ENCODE measurements around the gene S100PBP. TPM values are rescaled to one million over a fixed set of nuclear protein-coding genes. Genes with fewer than 3 reads are reported as not detected.

S100PBP gene
- polyA plus RNA-seq, 1 of the 3 experiments (the other 2 are of a cell fraction) = 13.2 TPM

DNA sequence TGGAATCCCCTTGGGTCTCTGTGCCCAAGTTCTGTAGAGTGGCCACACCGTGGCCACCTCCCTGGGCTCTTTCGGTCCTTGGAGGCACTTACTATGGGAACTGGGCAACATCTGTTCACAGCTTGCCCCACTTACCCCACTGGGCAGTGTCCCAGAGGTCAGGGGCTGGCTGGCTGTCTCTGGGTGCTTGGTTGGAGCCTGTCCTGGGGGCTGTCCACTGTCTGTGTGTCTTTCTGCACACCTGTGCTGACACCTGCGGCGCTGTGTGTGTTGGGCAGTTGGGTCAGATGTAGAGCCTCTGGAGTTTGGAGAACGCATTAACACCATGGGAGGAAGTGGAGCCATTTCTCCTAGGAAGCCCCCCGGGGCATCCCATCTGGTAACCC, 85.1 kb downstream of the S100PBP start:
- TF ChIP-seq NFIC (IDR thresholded peaks at IDR 0.05; ENCODE audit: borderline replicate concordance) = no peak
- TF ChIP-seq SIN3A (IDR thresholded peaks at IDR 0.05; ENCODE audit: borderline replicate concordance, low read depth, low read length) = no peak
- no peak for TF ChIP-seq TAF1 (IDR thresholded peaks at IDR 0.05; ENCODE audit: borderline replicate concordance, low read depth, low read length)
- TF ChIP-seq MEF2A (IDR thresholded peaks at IDR 0.05; ENCODE audit: borderline replicate concordance, low read depth) = no peak
- TF ChIP-seq TCF12 (IDR thresholded peaks at IDR 0.05) = no peak
- TF ChIP-seq, protein P1, sequence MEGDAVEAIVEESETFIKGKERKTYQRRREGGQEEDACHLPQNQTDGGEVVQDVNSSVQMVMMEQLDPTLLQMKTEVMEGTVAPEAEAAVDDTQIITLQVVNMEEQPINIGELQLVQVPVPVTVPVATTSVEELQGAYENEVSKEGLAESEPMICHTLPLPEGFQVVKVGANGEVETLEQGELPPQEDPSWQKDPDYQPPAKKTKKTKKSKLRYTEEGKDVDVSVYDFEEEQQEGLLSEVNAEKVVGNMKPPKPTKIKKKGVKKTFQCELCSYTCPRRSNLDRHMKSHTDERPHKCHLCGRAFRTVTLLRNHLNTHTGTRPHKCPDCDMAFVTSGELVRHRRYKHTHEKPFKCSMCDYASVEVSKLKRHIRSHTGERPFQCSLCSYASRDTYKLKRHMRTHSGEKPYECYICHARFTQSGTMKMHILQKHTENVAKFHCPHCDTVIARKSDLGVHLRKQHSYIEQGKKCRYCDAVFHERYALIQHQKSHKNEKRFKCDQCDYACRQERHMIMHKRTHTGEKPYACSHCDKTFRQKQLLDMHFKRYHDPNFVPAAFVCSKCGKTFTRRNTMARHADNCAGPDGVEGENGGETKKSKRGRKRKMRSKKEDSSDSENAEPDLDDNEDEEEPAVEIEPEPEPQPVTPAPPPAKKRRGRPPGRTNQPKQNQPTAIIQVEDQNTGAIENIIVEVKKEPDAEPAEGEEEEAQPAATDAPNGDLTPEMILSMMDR (IDR thresholded peaks at IDR 0.05) = no peak
- TF ChIP-seq GABPA (IDR thresholded peaks at IDR 0.05; ENCODE audit: low read depth) = no peak
- no peak for TF ChIP-seq EZH2phosphoT487 (IDR thresholded peaks at IDR 0.05; ENCODE audit: borderline replicate concordance, low read depth)
- TF ChIP-seq JUND (IDR thresholded peaks at IDR 0.05) = no peak
- no peak for TF ChIP-seq RAD21 (IDR thresholded peaks at IDR 0.05; ENCODE audit: low read length)
- Histone ChIP-seq H3K27ac (ENCODE audit: low read depth in 2 of 2, low read length in 1 of 2) (no peak overlapping the region), H3F3A (replicated peaks; ENCODE audit: insufficient read depth) (no peaks in the 10 kb centered on the region), H3K4me3 (ENCODE audit: low read depth in 2 of 2, low read length in 1 of 2) (no peak overlapping the region), H3K9ac (no peak overlapping the region), H3K36me3 (replicated peaks in 1 of 2; ENCODE audit: control insufficient read depth in 1 of 2, insufficient read depth in 2 of 2, low read length in 1 of 2) (no peaks in the 10 kb centered on the region), H3K27me3 (ENCODE audit: insufficient read depth) (peaks cover 7% of the 10 kb centered on the region; the same call in 1 of the 2 replicates), H3K9me3 (no peaks in the 10 kb centered on the region), H4K20me1 (ENCODE audit: insufficient read depth) (no peaks in the 10 kb centered on the region), H3K4me2 (no peak overlapping the region), H3K4me1 (ENCODE audit: control insufficient read depth in 1 of 2, insufficient read depth in 2 of 2, low read depth in 1 of 2, low read length in 1 of 2) (peaks cover 0 to 11% of the 10 kb centered on the region in 2 experiments; a peak in 1 of 4 replicates), H2AFZ (ENCODE audit: low read depth) (no peak overlapping the region), H3K79me2 (ENCODE audit: insufficient read depth) (no peaks in the 10 kb centered on the region), H3K9me2 (no peaks in the 10 kb centered on the region)
- WGBS (ENCODE audit: low lambda C conversion rate) = 28% methylated on average over 3 of the region's 6 CpGs
- POLR2A ChIA-PET = no interaction called here
- CTCF ChIA-PET = interaction anchor here (1.1 to 2.2 kb wide), 5 partner anchors 10 to 184 kb away, joined by 3 to 8 read pairs (median 3); no protein-coding TSS in a partner anchor
- DNase-seq = no peak

DNA sequence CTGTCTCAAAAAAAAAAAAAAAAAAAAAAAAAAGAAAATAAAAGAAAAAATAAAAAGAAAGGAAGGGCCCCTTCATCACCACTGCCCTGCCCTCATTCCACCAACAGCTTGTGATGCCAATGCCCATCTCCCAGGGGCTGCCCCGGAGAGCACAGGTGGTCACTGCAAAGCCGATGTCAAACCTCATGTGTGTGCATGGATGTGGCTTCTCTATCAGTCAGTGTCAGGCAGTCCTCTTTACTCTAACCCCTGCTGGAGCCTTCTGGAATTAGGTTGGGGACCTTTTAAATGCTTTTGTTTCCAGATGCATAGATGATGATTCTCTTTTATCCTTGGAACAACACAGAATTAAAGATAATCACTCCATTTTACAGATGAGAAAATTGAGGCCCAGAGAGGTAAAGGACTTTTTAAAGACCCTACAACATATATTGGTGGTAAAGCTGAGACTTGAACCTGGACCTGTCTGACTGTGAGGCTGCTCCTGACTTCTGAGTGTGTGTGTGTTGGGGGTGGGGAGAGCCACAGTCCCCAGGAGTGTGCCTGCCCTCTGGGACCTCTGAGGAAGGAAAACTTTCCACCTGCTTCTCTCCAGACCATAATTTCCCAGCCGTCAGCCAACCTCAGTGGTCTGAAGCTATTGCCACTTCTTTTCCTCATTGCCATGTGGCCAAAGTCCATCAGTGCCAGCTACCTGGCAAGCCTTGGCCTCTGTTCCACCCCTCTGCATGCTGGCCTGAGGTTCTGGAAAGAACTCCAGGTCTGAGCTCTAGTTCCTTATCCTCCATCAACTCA, 86.7 kb downstream of the S100PBP start:
- Histone ChIP-seq H3F3A (replicated peaks; ENCODE audit: insufficient read depth) (peaks cover 2% of the 10 kb centered on the region), H3K79me2 (ENCODE audit: insufficient read depth) (no peaks in the 10 kb centered on the region), H4K20me1 (ENCODE audit: insufficient read depth) (no peaks in the 10 kb centered on the region), H3K4me2 (no peak overlapping the region), H3K27me3 (ENCODE audit: insufficient read depth) (peaks cover 7% of the 10 kb centered on the region; the same call in 1 of the 2 replicates), H3K27ac (ENCODE audit: low read depth in 2 of 2, low read length in 1 of 2) (no peak overlapping the region), H3K9me2 (no peaks in the 10 kb centered on the region), H2AFZ (ENCODE audit: low read depth) (no peak overlapping the region), H3K9me3 (no peaks in the 10 kb centered on the region), H3K4me1 (ENCODE audit: control insufficient read depth in 1 of 2, insufficient read depth in 2 of 2, low read depth in 1 of 2, low read length in 1 of 2) (peaks cover 0 to 11% of the 10 kb centered on the region in 2 experiments; a peak in 1 of 4 replicates), H3K4me3 (ENCODE audit: low read depth in 2 of 2, low read length in 1 of 2) (no peak overlapping the region), H3K9ac (no peak overlapping the region), H3K36me3 (replicated peaks in 1 of 2; ENCODE audit: control insufficient read depth in 1 of 2, insufficient read depth in 2 of 2, low read length in 1 of 2) (no peaks in the 10 kb centered on the region)
- peak; percentile 7 for DNase-seq
- POLR2A ChIA-PET = no interaction called here
- CTCF ChIA-PET = interaction anchor here (0.7 to 1.7 kb wide), 8 partner anchors 11 to 182 kb away, joined by 3 to 9 read pairs (median 3); no protein-coding TSS in a partner anchor
- TF ChIP-seq, protein P2, sequence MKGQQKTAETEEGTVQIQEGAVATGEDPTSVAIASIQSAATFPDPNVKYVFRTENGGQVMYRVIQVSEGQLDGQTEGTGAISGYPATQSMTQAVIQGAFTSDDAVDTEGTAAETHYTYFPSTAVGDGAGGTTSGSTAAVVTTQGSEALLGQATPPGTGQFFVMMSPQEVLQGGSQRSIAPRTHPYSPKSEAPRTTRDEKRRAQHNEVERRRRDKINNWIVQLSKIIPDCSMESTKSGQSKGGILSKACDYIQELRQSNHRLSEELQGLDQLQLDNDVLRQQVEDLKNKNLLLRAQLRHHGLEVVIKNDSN (IDR thresholded peaks at IDR 0.05; ENCODE audit: borderline replicate concordance, low read depth) = no peak
- TF ChIP-seq SIN3A (IDR thresholded peaks at IDR 0.05; ENCODE audit: borderline replicate concordance, low read depth, low read length) = no peak
- TF ChIP-seq, protein P3, sequence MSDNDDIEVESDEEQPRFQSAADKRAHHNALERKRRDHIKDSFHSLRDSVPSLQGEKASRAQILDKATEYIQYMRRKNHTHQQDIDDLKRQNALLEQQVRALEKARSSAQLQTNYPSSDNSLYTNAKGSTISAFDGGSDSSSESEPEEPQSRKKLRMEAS (IDR thresholded peaks at IDR 0.05; ENCODE audit: low read depth) = no peak
- TF ChIP-seq EZH2phosphoT487 (IDR thresholded peaks at IDR 0.05; ENCODE audit: borderline replicate concordance, low read depth) = no peak
- no peak for TF ChIP-seq FOXJ3 (CRISPR knock-in tag; IDR thresholded peaks at IDR 0.05)
- TF ChIP-seq RAD21 (IDR thresholded peaks at IDR 0.05; ENCODE audit: low read length) = no peak
- TF ChIP-seq SMC3 (IDR thresholded peaks at IDR 0.05; ENCODE audit: low read depth, low read length) = no peak
- TF ChIP-seq JUND (IDR thresholded peaks at IDR 0.05) = no peak
- TF ChIP-seq MXI1 (IDR thresholded peaks at IDR 0.05; ENCODE audit: low read depth, low read length) = no peak
- TF ChIP-seq GATA2 (CRISPR knock-in tag; IDR thresholded peaks at IDR 0.05) = no peak
- WGBS (ENCODE audit: low lambda C conversion rate) = 62% methylated on average over 3 of the region's 3 CpGs

Data from SK-N-SH (cell line).